Activated CD4-positive, alpha-beta T cell treated with anti-CD3 and anti-CD28 coated beads for 36 hours (primary cell): ENCODE measurements around the gene SPOCK1. TPM values are rescaled to one million over a fixed set of nuclear protein-coding genes. Genes with fewer than 3 reads are reported as not detected.

Source experiments
- ATAC-seq: fragments of 200-7000 bp; cut with Tn5 transposase; one replicate; pipeline ENCODE4 v1.10.0; 2021; ENCODE audit warnings: mild to moderate bottlenecking, moderate library complexity
- CTCF ChIA-PET: fragments of 350-600 bp; sonication (Branson Sonifier 250); formaldehyde crosslinking; loops from one replicate; lab custom pipeline; 2021; ENCODE audit warnings: antibody characterized with exemption; lab: Charles Lee
- POLR2A ChIA-PET: fragments of 350-600 bp; sonication (Branson Sonifier 250); formaldehyde crosslinking; loops from one replicate; lab custom pipeline; 2021; ENCODE audit warnings: antibody characterized with exemption, inconsistent platforms; lab: Charles Lee
- DNase-seq: peaks from one replicate; pipeline ENCODE4 v3.0.0-alpha.2; 2020
- H3K27ac Mint-ChIP-seq: one replicate; pipeline ENCODE4 v1.8.0; 2021; ENCODE audit warnings: mixed read lengths
- H3K27me3 Mint-ChIP-seq: one replicate; pipeline ENCODE4 v1.8.0; 2021; ENCODE audit warnings: mixed read lengths
- H3K36me3 Mint-ChIP-seq: one replicate; pipeline ENCODE4 v1.8.0; 2021; ENCODE audit warnings: low read depth, mixed read lengths
- H3K4me1 Mint-ChIP-seq: one replicate; pipeline ENCODE4 v1.8.0; 2021; ENCODE audit warnings: mixed read lengths
- H3K4me3 Mint-ChIP-seq: one replicate; pipeline ENCODE4 v1.8.0; 2021; ENCODE audit warnings: mild to moderate bottlenecking, moderate library complexity, mixed read lengths
- H3K9me3 Mint-ChIP-seq: one replicate; pipeline ENCODE4 v1.8.0; 2021; ENCODE audit warnings: low read depth, mixed read lengths
- intact Hi-C, 2 experiments: fragments of 100-400 bp; cut with DNase I in 1 of 2; cut with micrococcal nuclease in 1 of 2; formaldehyde crosslinking; loops; one replicate each; pipeline versions ENCODE4 v1.14.2 to v1.15.1; 2022 to 2024; cut with DNase I, micrococcal nuclease
- total RNA-seq, 2 experiments: library from RNA; stranded (reverse); gene quantifications; one replicate each; pipeline ENCODE4 v1.2.3, GENCODE V29; 2021

The SPOCK1 gene
- total RNA-seq, 2 experiments from 2014 or later: not detected

- H3K27me3 Mint-ChIP-seq: peaks cover 24% of the 10 kb centered on the region
- ChIA-PET CTCF (interaction anchor here (0.6 to 4.3 kb wide), 3 partner anchors 179 to 633 kb away, joined by 3 to 41 read pairs (median 3); partner anchors contain the start of gene SPOCK1), POLR2A (no interaction called here)
- no peaks in the 10 kb centered on the region for H3K4me1 Mint-ChIP-seq
- H3K4me3 Mint-ChIP-seq: no peak overlapping the region
- no peak overlapping the region for H3K27ac Mint-ChIP-seq
- peaks cover 2% of the 10 kb centered on the region for H3K9me3 Mint-ChIP-seq
- no peaks in the 10 kb centered on the region for H3K36me3 Mint-ChIP-seq
- ATAC-seq (no peak), DNase-seq (no peak)
- intact Hi-C loops: no loop called here
These were observed 181.1 kb downstream of the SPOCK1 start for GRCh38 chr5:137318027-137318426.

GRCh38 chr5:137316346-137316736 lies 182.8 kb downstream of the SPOCK1 start:
- no peak overlapping the region for H3K27ac Mint-ChIP-seq
- no peak overlapping the region for H3K4me3 Mint-ChIP-seq
- DNase-seq: no peak
- no peaks in the 10 kb centered on the region for H3K4me1 Mint-ChIP-seq
- intact Hi-C loops: no loop called here
- H3K9me3 Mint-ChIP-seq: peaks cover 2% of the 10 kb centered on the region
- no peaks in the 10 kb centered on the region for H3K36me3 Mint-ChIP-seq
- CTCF ChIA-PET: no interaction called here
- ATAC-seq: no peak
- H3K27me3 Mint-ChIP-seq: peaks cover 25% of the 10 kb centered on the region
- POLR2A ChIA-PET: no interaction called here

GRCh38 chr5:137315534-137316345 lies 183.4 kb downstream of the SPOCK1 start:
- intact Hi-C loops: no loop called here
- Mint-ChIP-seq H3K36me3 (no peaks in the 10 kb centered on the region), H3K27me3 (peaks cover 25% of the 10 kb centered on the region), H3K9me3 (no peaks in the 10 kb centered on the region), H3K4me1 (no peaks in the 10 kb centered on the region), H3K4me3 (no peak overlapping the region), H3K27ac (no peak overlapping the region)
- ChIA-PET POLR2A (no interaction called here), CTCF (no interaction called here)
- DNase-seq (no peak), ATAC-seq (no peak)

- Mint-ChIP-seq H3K27me3 (peaks cover 21% of the 10 kb centered on the region), H3K27ac (no peak overlapping the region), H3K36me3 (no peaks in the 10 kb centered on the region), H3K9me3 (no peaks in the 10 kb centered on the region), H3K4me1 (no peaks in the 10 kb centered on the region), H3K4me3 (no peak overlapping the region)
- ChIA-PET CTCF (no interaction called here), POLR2A (no interaction called here)
- DNase-seq (no peak), ATAC-seq (no peak)
- intact Hi-C loops: no loop called here
These were observed 184.0 kb downstream of the SPOCK1 start for GRCh38 chr5:137315109-137315508.

GRCh38 chr5:137313526-137314175 lies 185.5 kb downstream of the SPOCK1 start:
- no peaks in the 10 kb centered on the region for H3K36me3 Mint-ChIP-seq
- H3K27ac Mint-ChIP-seq: no peak overlapping the region
- no peaks in the 10 kb centered on the region for H3K4me1 Mint-ChIP-seq
- no peaks in the 10 kb centered on the region for H3K9me3 Mint-ChIP-seq
- ATAC-seq (no peak), DNase-seq (no peak)
- H3K4me3 Mint-ChIP-seq: no peak overlapping the region
- POLR2A ChIA-PET: interaction anchor here (0.6 kb wide), 1 partner anchor 29 kb away, joined by 3 read pairs; no protein-coding TSS in a partner anchor
- H3K27me3 Mint-ChIP-seq: peaks cover 16% of the 10 kb centered on the region
- CTCF ChIA-PET: interaction anchor here (1.0 to 1.3 kb wide), 2 partner anchors 8 to 32 kb away, joined by 3 read pairs; no protein-coding TSS in a partner anchor
- intact Hi-C loops: no loop called here

GRCh38 chr5:137312011-137312410 lies 187.1 kb downstream of the SPOCK1 start:
- Mint-ChIP-seq H3K36me3 (no peaks in the 10 kb centered on the region), H3K27ac (no peak overlapping the region), H3K27me3 (peaks cover 14% of the 10 kb centered on the region), H3K9me3 (no peaks in the 10 kb centered on the region), H3K4me1 (no peaks in the 10 kb centered on the region), H3K4me3 (no peak overlapping the region)
- no peak for ATAC-seq
- ChIA-PET CTCF (no interaction called here), POLR2A (no interaction called here)
- intact Hi-C loops: no loop called here
- DNase-seq: no peak

GRCh38 chr5:137310051-137310730 lies 188.9 kb downstream of the SPOCK1 start:
- no peaks in the 10 kb centered on the region for H3K36me3 Mint-ChIP-seq
- CTCF ChIA-PET: interaction anchor here (0.7 kb wide), 1 partner anchor 10 kb away, joined by 3 read pairs; no protein-coding TSS in a partner anchor
- no peak for ATAC-seq
- POLR2A ChIA-PET: no interaction called here
- no peak overlapping the region for H3K4me3 Mint-ChIP-seq
- no peak overlapping the region for H3K27ac Mint-ChIP-seq
- no peak for DNase-seq
- peaks cover 17% of the 10 kb centered on the region for H3K27me3 Mint-ChIP-seq
- no peaks in the 10 kb centered on the region for H3K4me1 Mint-ChIP-seq
- H3K9me3 Mint-ChIP-seq: no peaks in the 10 kb centered on the region
- intact Hi-C loops: no loop called here

- ChIA-PET POLR2A (no interaction called here), CTCF (no interaction called here)
- intact Hi-C loops: no loop called here
- no peak for ATAC-seq
- no peaks in the 10 kb centered on the region for H3K4me1 Mint-ChIP-seq
- H3K36me3 Mint-ChIP-seq: no peaks in the 10 kb centered on the region
- no peak for DNase-seq
- H3K4me3 Mint-ChIP-seq: no peak overlapping the region
- peaks cover 14% of the 10 kb centered on the region for H3K27me3 Mint-ChIP-seq
- H3K9me3 Mint-ChIP-seq: no peaks in the 10 kb centered on the region
- no peak overlapping the region for H3K27ac Mint-ChIP-seq
These were observed 189.8 kb downstream of the SPOCK1 start for GRCh38 chr5:137309290-137309689.

GRCh38 chr5:137308311-137308710 lies 190.8 kb downstream of the SPOCK1 start:
- ChIA-PET CTCF (no interaction called here), POLR2A (no interaction called here)
- H3K4me1 Mint-ChIP-seq: no peaks in the 10 kb centered on the region
- no peaks in the 10 kb centered on the region for H3K36me3 Mint-ChIP-seq
- peaks cover 12% of the 10 kb centered on the region for H3K27me3 Mint-ChIP-seq
- no peak overlapping the region for H3K27ac Mint-ChIP-seq
- no peaks in the 10 kb centered on the region for H3K9me3 Mint-ChIP-seq
- no peak overlapping the region for H3K4me3 Mint-ChIP-seq
- intact Hi-C loops: no loop called here
- ATAC-seq (no peak), DNase-seq (no peak)

GRCh38 chr5:137306903-137307302 lies 192.2 kb downstream of the SPOCK1 start:
- CTCF ChIA-PET: no interaction called here
- no peak for ATAC-seq
- no peaks in the 10 kb centered on the region for H3K9me3 Mint-ChIP-seq

GRCh38 chr5:137305971-137306602 lies 193.0 kb downstream of the SPOCK1 start:
- no peak overlapping the region for H3K27ac Mint-ChIP-seq
- intact Hi-C loops: no loop called here
- CTCF ChIA-PET: no interaction called here

More at GRCh38 chr5:137306903-137307302, 192.2 kb downstream of the SPOCK1 start:
- Mint-ChIP-seq H3K4me1 (no peaks in the 10 kb centered on the region), H3K27ac (no peak overlapping the region), H3K36me3 (no peaks in the 10 kb centered on the region), H3K4me3 (no peak overlapping the region), H3K27me3 (peaks cover 8% of the 10 kb centered on the region)
- intact Hi-C loops: no loop called here
- no peak for DNase-seq
- POLR2A ChIA-PET: no interaction called here

More at GRCh38 chr5:137305971-137306602, 193.0 kb downstream of the SPOCK1 start:
- Mint-ChIP-seq H3K27me3 (peaks cover 5% of the 10 kb centered on the region), H3K36me3 (no peaks in the 10 kb centered on the region), H3K4me3 (no peak overlapping the region), H3K4me1 (no peaks in the 10 kb centered on the region), H3K9me3 (no peaks in the 10 kb centered on the region)
- DNase-seq: no peak
- no peak for ATAC-seq
- POLR2A ChIA-PET: no interaction called here
